K562 (cell line): ENCODE measurements around the gene GUCY1A1. TPM values are rescaled to one million over a fixed set of nuclear protein-coding genes. Genes with fewer than 3 reads are reported as not detected.

Source experiments
- AFF1 ChIP-seq, 2 experiments: fragments of 450-650 bp; IDR thresholded peaks; 2 replicates each; pipeline ENCODE4 v1.6.1; 2018; ENCODE audit warnings: mild to moderate bottlenecking in 2 of 2, low read depth in 1 of 2; ENCODE audit not compliant: partially characterized antibody in 2 of 2
- HNRNPUL1 ChIP-seq: fragments of 200-400 bp; formaldehyde crosslinking; IDR thresholded peaks from 2 replicates; pipeline ENCODE4 v1.6.1; 2017; ENCODE audit warnings: low read length
- MXD1 ChIP-seq: fragments of 250-450 bp; sonication (Bioruptor Pico); IDR thresholded peaks from 2 replicates; pipeline ENCODE4 v1.8.0; 2021; ENCODE audit warnings: borderline replicate concordance, mild to moderate bottlenecking, moderate library complexity; ENCODE audit not compliant: poor library complexity, severe bottlenecking
- PHB ChIP-seq: fragments of 250-450 bp; sonication (Bioruptor Pico); IDR thresholded peaks from 2 replicates; pipeline ENCODE4 v1.5.0; 2021
- PHF8 ChIP-seq: fragments of 200-600 bp; sonication (generic); IDR thresholded peaks from 2 replicates; pipeline ENCODE4 v1.6.1; 2012; ENCODE audit warnings: mixed run types, mild to moderate bottlenecking, inconsistent platforms, low read length, moderate library complexity, borderline replicate concordance
- TAL1 ChIP-seq: fragments of 450-650 bp; IDR thresholded peaks from 2 replicates; pipeline ENCODE4 v1.6.1; 2016; ENCODE audit warnings: mild to moderate bottlenecking
- ZBTB34 ChIP-seq: fragments of 250-450 bp; sonication (Bioruptor Pico); IDR thresholded peaks from 2 replicates; pipeline ENCODE4 v1.8.0; 2021; ENCODE audit warnings: mild to moderate bottlenecking, moderate library complexity
- polyA plus RNA-seq, 8 experiments: library from polyadenylated mRNA; depleted of rRNA in 4 of 8; stranded (reverse) in 5 of 8; unstranded in 3 of 8; fragments of >200 nt; fragmentation: Nextera tagmentation in 2 of 8; fragmentation: Illumina TruSeq in 1 of 8; extraction: Ambion mirVana in 2 of 8; extraction: Trizol in 1 of 8; gene quantifications; 2 replicates each; pipeline versions ENCODE4 v1.2.1 to v1.2.3, GENCODE V29; 2011 to 2014; ENCODE audit warnings: inconsistent platforms in 1 of 8, missing spikeins in 1 of 8
- total RNA-seq, 7 experiments: library from RNA; depleted of rRNA in 6 of 7; stranded (reverse); fragments of >200 nt in 6 of 7; fragmentation: Illumina TruSeq in 2 of 7; extraction: Trizol in 2 of 7; gene quantifications; 2 replicates each; pipeline versions ENCODE4 v1.2.1 to v1.2.3, GENCODE V29; 2011 to 2021; ENCODE audit warnings: low replicate concordance in 1 of 7

Gene GUCY1A1
- total and polyA plus RNA-seq, 9 of the 15 experiments (the other 6 are each of a cell fraction or from before 2014, with no cell fraction given): not detected

- TF ChIP-seq AFF1 (IDR thresholded peaks at IDR 0.05; ENCODE audit: low read depth in 1 of 2, partially characterized antibody in 2 of 2): no peak
- no peak for TF ChIP-seq PHB (CRISPR knock-in tag)
- TF ChIP-seq PHF8: no peak
- no peak for TF ChIP-seq TAL1
- TF ChIP-seq MXD1 (CRISPR knock-in tag): no peak
- TF ChIP-seq HNRNPUL1: no peak
- no peak for TF ChIP-seq ZBTB34 (CRISPR knock-in tag)
Measured at GRCh38 chr4:155696226-155696625, 29.6 kb downstream of the GUCY1A1 start (continued).
